Transverse colon (tissue), 4 donors: ENCODE data around the gene PLCH1.

Experiments used
- CTCF ChIP-seq, 5 experiments: fragments of 200-600 bp in 3 of 5; fragments of 450-650 bp in 2 of 5; sonication (generic) in 3 of 5; IDR thresholded peaks; 1 replicate in 2 of 5; 2 replicates in 3 of 5; pipeline ENCODE4 v1.5.1; 2016 to 2017; ENCODE audit warnings: antibody characterized with exemption in 5 of 5, inconsistent platforms in 3 of 5, mild to moderate bottlenecking in 2 of 5, moderate library complexity in 1 of 5
- EP300 ChIP-seq: sonication (generic); formaldehyde crosslinking; IDR thresholded peaks from one replicate; pipeline ENCODE4 v1.6.1; 2017; ENCODE audit warnings: antibody characterized with exemption, low read depth
- POLR2A ChIP-seq: fragments of 450-650 bp; IDR thresholded peaks from one replicate; pipeline ENCODE4 v1.6.1; 2016; ENCODE audit warnings: antibody characterized with exemption, mild to moderate bottlenecking, moderate library complexity
- POLR2AphosphoS5 ChIP-seq, 3 donors: sonication (generic); formaldehyde crosslinking; IDR thresholded peaks; one replicate each; pipeline ENCODE4 v1.6.1; 2016; ENCODE audit warnings: antibody characterized with exemption in 3 of 3

GRCh38 chr3:155670335-155670734, 74.5 kb downstream of the PLCH1 start:
- TF ChIP-seq POLR2A (no peak), POLR2AphosphoS5 (IDR thresholded peaks at IDR 0.05) (no peak), EP300 (no peak), CTCF (IDR thresholded peaks at IDR 0.05) (no peak)
